Pancreas (tissue), 10 donors: ENCODE measurements around the gene POLA1. TPM values are rescaled to one million over a fixed set of nuclear protein-coding genes. Genes with fewer than 3 reads are reported as not detected.
A peak's percentile ranks its signal among the peaks of the same experiment; 100 is the strongest.

Source experiments
- ATAC-seq, 4 donors: fragments of 200-7000 bp; cut with Tn5 transposase; one replicate each; pipeline versions ENCODE4 v1.8.0 to v1.9.1; 2020; ENCODE audit warnings: mild to moderate bottlenecking in 4 of 4, moderate library complexity in 4 of 4
- DNase-seq, 6 donors: peaks; one replicate each; pipeline ENCODE4 v3.0.0-alpha.2; 2020
- FAIRE-seq: peaks from 2 replicates; lab custom pipeline; 2012; peaks lifted over from hg19 to GRCh38; lab: Jason Lieb, UNC
- H3K27ac ChIP-seq, 4 donors: fragments of 200-600 bp; sonication (generic); 1 replicate in 3 of 4; 2 replicates in 1 of 4; pipeline versions ENCODE4 v1.5.0 to v1.8.0; 2020
- H3K27me3 ChIP-seq, 4 donors: fragments of 200-600 bp; one replicate each; pipeline ENCODE4 v1.8.0; 2021
- H3K36me3 ChIP-seq, 3 donors: fragments of 200-600 bp; sonication (generic) in 1 of 3; one replicate each; pipeline versions ENCODE4 v1.5.0 to v1.8.0; 2020 to 2021
- H3K4me1 ChIP-seq, 3 donors: fragments of 200-600 bp; one replicate each; pipeline ENCODE4 v1.8.0; 2021
- H3K4me3 ChIP-seq, 4 donors: fragments of 200-600 bp; sonication (generic) in 2 of 4; one replicate each; pipeline versions ENCODE4 v1.5.0 to v1.8.0; 2020 to 2021
- H3K9me3 ChIP-seq, 4 donors: fragments of 200-600 bp; one replicate each; pipeline ENCODE4 v1.8.0; 2021
- CTCF ChIP-seq, 4 donors: fragments of 200-600 bp; sonication (generic) in 3 of 4; IDR thresholded peaks; one replicate each; pipeline versions ENCODE4 v1.5.0 to v1.8.0; 2021; ENCODE audit warnings: antibody characterized with exemption in 4 of 4
- WGBS, 2 donors: extraction: QIAGEN DNeasy Blood & Tissue Kit; methylation state at CpG; one replicate each; pipeline ENCODE4 v1.1.7; 2013; 5-methylcytosine and 5-hydroxymethylcytosine counted together
- intact Hi-C, 3 donors: fragments of 100-400 bp; cut with DNase I; formaldehyde crosslinking; loops; one replicate each; pipeline versions ENCODE4 v1.11.1 to v1.14.2; 2022
- polyA plus RNA-seq, 2 donors: library from polyadenylated mRNA; stranded (reverse); fragments of 200-250 nt; gene quantifications; one replicate each; pipeline ENCODE4 v1.2.3, GENCODE V29; 2013
- total RNA-seq, 6 donors: library from RNA; stranded (reverse); fragmentation: NEBNext Ultra II Directional in 4 of 6; extraction: Animal tissue kit (Norgen Biotek cat#: 25700) in 4 of 6; gene quantifications; one replicate each; pipeline versions ENCODE4 v1.2.1 to v1.2.4, GENCODE V29; 2021 to 2023
- donor health status: healthy with polysubstance abuse.
- donor health status: DM: no; HTN: no; CAD: no; lungs with moderate emphysema.
- donor health status: DM: no; HTN: no; CAD: no.
- donor health status: control.
- donor health status: control.
- donor health status: Bipolar disorder and iron deficiency.
- donor health status: DM: yes; HTN: yes; CAD: no.
- donor health status: DM: no; HTN: no; CAD: no.
- donor health status: DM: no; HTN: no; CAD: no.
- donor health status: DM: yes; HTN: yes; CAD: no.

Gene POLA1
- total and polyA plus RNA-seq, 8 donors: 1.4 to 6.1 (median 4.4) TPM

GRCh38 chrX:25019707-25020390 is 326.1 kb downstream of the POLA1 start:
- no peak for ATAC-seq
- intact Hi-C loops: no loop called here

GRCh38 chrX:25020391-25020904 is 326.7 kb downstream of the POLA1 start:
- H3K9me3 ChIP-seq: no peaks in the 10 kb centered on the region
- 2 to 16% methylated on average over 26 to 27 of the region's 27 CpGs for WGBS, 2 donors
- H3K4me3 ChIP-seq: peak overlapping the region in 1 of 4 donors; percentile 14
- ATAC-seq (peak in 2 of 4 donors; percentile 8), DNase-seq (no peak), FAIRE-seq (no peak)
- no peak for TF ChIP-seq CTCF (IDR thresholded peaks at IDR 0.05)
- H3K27me3 ChIP-seq: peaks cover 0 to 58% (median 18%) of the 10 kb centered on the region in 4 donors
- H3K36me3 ChIP-seq: no peaks in the 10 kb centered on the region
- intact Hi-C loops: no loop called here
- no peak overlapping the region for H3K27ac ChIP-seq
- H3K4me1 ChIP-seq: no peaks in the 10 kb centered on the region

More at GRCh38 chrX:25019707-25020390, 326.1 kb downstream of the POLA1 start:
- DNase-seq (no peak), FAIRE-seq (no peak)
- Histone ChIP-seq H3K4me1 (no peaks in the 10 kb centered on the region), H3K27me3 (peaks cover 0 to 64% (median 21%) of the 10 kb centered on the region in 4 donors), H3K4me3 (no peak overlapping the region), H3K9me3 (no peaks in the 10 kb centered on the region), H3K36me3 (no peaks in the 10 kb centered on the region), H3K27ac (no peak overlapping the region)
- TF ChIP-seq CTCF (IDR thresholded peaks at IDR 0.05): no peak
- WGBS, 2 donors: 7 to 23% methylated on average over 22 of the region's 22 CpGs

GRCh38 chrX:25020905-25021449 is 327.3 kb downstream of the POLA1 start:
- DNase-seq (peak in 1 of 6 donors; percentile 76), FAIRE-seq (no peak), ATAC-seq (peak; percentile 17 to 85 (median 76))
- peak overlapping the region in 1 of 4 donors; percentile 14 for H3K4me3 ChIP-seq
- TF ChIP-seq CTCF (IDR thresholded peaks at IDR 0.05): peak in 3 of 4 donors; percentile 16 to 36 (median 36)
- H3K9me3 ChIP-seq: no peaks in the 10 kb centered on the region
- H3K27me3 ChIP-seq: peaks cover 0 to 53% (median 16%) of the 10 kb centered on the region in 4 donors
- no peaks in the 10 kb centered on the region for H3K36me3 ChIP-seq
- H3K27ac ChIP-seq: no peak overlapping the region
- 2 to 21% methylated on average over 29 to 32 of the region's 35 CpGs for WGBS, 2 donors
- intact Hi-C loops: no loop called here
- H3K4me1 ChIP-seq: no peaks in the 10 kb centered on the region

GRCh38 chrX:25022499-25023325 is 329.0 kb downstream of the POLA1 start:
- ATAC-seq: no peak
- Histone ChIP-seq H3K27me3 (peaks cover 0 to 45% (median 16%) of the 10 kb centered on the region in 4 donors), H3K9me3 (no peaks in the 10 kb centered on the region), H3K27ac (no peak overlapping the region), H3K4me3 (no peak overlapping the region), H3K4me1 (no peaks in the 10 kb centered on the region), H3K36me3 (no peaks in the 10 kb centered on the region)
- intact Hi-C loops: no loop called here
- no peak for TF ChIP-seq CTCF (IDR thresholded peaks at IDR 0.05)
- no peak for DNase-seq
- WGBS, 2 donors: 8 to 18% methylated on average over 59 of the region's 59 CpGs
- FAIRE-seq: no peak
